ENCODE results near the gene RGS8.

RGS8 gene

DNA sequence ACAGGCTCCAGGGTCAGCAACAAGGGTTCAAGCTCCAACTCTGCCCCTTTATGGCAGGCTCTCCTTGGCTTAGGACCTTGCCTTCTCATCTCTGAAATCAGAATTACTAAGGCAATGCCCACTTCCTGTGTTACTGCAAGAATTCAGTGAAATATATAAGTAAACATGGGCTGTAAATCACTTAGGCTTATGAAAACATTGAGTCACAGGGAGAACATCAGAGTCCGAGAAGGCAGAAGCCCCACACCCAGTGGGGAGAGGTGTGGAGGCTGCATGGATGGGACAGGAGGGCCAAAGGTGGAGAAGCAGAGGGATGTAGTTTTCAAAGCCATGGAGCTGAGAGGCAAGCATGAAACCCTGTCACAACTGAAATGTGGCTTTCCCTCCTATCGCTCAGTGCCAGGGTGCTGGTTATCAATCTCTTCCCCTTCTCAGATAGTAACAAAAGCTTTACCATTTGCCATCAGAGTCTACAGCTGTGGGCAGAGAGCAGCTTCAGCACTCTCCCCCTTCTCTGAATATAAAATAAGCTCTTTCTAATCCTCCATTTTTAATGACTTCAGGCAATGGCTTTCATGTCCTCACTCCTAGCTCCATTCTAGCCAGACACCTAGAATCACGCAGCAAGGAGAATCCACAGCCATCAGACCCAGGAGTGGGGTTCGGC, 3.4 kb downstream of the RGS8 start:
- DNase-seq (ENCODE audit: low read depth), result peak; percentile 4
- no peak for TF ChIP-seq CTCF (conservative IDR thresholded peaks at IDR 0.05; ENCODE audit: low read depth, low read length)
- H3K4me3 ChIP-seq (ENCODE audit: low read depth, low read length), result no peak overlapping the region

DNA sequence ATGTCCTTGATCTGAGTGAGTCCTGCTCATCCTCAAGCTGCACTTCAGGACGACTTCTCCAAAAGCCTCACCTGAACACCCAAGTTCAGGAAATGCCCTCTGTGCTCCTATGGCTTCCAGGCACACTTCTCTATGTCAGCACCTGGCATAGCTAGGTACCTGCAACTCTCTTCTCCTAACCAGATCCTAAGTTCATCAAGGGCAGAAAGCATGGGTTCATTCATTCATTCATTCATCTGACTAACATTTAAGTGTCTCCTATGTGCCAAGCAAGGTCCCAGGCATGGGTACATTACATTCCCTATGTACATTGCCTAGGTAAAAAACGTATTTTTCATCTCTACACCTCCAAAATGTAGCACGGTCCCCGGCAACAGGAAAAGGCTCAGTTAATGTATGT, 4.0 kb downstream of the RGS8 start:
- H3K4me3 ChIP-seq (ENCODE audit: low read depth, low read length), result no peak overlapping the region
- DNase-seq (ENCODE audit: low read depth), result no peak
- no peak for TF ChIP-seq CTCF (conservative IDR thresholded peaks at IDR 0.05; ENCODE audit: low read depth, low read length)

DNA sequence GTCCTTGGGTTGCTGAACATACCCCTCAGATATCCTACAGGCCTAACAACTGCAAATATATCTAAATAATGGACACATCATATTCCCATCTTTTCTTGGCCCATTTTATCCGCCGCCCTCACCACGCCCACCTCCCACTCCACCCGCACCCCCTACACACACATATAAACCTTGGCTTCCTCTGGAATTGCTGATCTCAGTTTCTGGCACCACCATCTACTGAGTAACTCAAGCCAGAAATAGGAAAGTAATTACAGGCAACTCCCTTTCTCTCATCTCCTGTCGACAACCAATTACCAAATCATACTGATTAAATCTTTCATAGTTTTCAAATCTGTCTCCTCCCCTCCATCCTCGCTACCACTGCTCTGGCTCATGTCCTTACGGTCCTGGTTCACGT, 4.7 kb downstream of the RGS8 start:
- no peak for TF ChIP-seq CTCF (conservative IDR thresholded peaks at IDR 0.05; ENCODE audit: low read depth, low read length)
- no peak overlapping the region for H3K4me3 ChIP-seq (ENCODE audit: low read depth, low read length)
- DNase-seq (ENCODE audit: low read depth), result no peak

- no peak overlapping the region for H3K4me3 ChIP-seq (ENCODE audit: low read depth, low read length)
- no peak for DNase-seq (ENCODE audit: low read depth)
- TF ChIP-seq CTCF (conservative IDR thresholded peaks at IDR 0.05; ENCODE audit: low read depth, low read length), result no peak
Observed at GRCh38 chr1:182677397-182678098, 6.8 kb downstream of the RGS8 start.

DNA sequence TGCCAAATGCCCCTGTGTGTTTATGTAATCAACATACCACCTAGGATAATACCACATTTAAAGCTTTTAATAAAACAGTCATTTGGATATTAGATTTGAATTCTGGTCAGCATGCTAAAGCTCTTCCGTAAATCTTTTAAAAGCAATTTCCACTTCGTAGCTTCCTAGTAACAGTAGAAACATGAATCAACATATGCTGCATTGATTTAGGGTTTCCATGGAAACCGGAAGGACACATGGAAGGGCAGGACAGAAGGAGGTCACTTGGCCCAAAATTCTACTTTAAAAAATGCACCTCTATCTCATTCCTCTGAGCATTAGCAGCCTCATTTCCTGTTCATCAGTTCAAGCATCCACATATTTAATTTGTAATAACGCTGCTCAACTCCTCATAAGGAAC, 8.1 kb downstream of the RGS8 start:
- TF ChIP-seq CTCF (conservative IDR thresholded peaks at IDR 0.05; ENCODE audit: low read depth, low read length), result no peak
- DNase-seq (ENCODE audit: low read depth), result no peak

DNA sequence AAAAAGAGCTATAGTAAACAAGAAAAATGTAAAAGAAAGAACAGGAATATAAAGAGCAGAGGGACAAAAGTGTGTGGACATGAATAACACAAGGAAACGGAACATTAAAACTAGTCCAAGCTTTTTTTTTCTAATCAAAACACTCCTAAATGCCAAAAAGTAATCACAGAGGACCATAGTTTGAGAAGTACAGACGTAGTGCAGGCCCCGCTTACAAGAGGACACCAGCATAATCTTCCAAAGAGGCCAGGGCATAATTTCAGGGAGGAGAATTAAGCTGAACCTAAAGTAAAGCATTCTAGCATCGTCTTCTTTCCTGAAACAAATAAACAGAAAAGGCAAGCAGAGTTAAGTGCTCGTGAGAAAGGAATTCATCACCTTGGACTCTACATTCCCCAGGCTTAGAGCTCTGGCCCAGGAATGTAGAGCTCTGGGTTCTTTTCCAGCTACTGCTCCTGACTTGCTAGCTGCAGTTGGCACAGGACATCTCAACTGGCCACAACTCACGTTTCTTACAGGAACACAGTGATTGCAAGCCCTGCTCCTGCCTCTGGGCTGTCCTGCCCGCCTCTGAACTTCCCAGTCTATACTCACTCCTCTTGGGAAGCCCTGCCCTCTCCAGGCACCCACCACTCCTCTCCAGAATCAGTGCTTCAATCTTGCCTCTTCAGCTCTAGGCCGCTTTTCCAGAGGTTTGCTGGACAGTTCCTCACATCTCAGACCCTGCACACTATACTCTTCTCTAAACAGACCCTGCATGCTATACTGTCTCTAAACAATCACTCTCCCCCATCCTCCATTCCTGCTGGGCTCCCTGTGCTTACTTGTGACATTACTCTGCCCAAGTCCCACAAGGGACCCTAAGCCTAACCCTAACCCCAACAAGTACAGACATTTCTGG, 9.8 kb downstream of the RGS8 start:
- peak; percentile 28 for DNase-seq (ENCODE audit: low read depth)
- H3K4me3 ChIP-seq (ENCODE audit: low read depth, low read length), result no peak overlapping the region
- no peak for TF ChIP-seq CTCF (conservative IDR thresholded peaks at IDR 0.05; ENCODE audit: low read depth, low read length)

More for the DNA sequence above, 8.1 kb downstream of the RGS8 start:
- H3K4me3 ChIP-seq (ENCODE audit: low read depth, low read length), result no peak overlapping the region
